Left ventricle myocardium inferior (tissue), 1 donor: ENCODE results near the gene TBC1D22A. TPM values are rescaled to one million over a fixed set of nuclear protein-coding genes. Genes with fewer than 3 reads are reported as not detected.

ENCODE experiments used
- DNase-seq: peaks from one replicate; pipeline ENCODE4 v3.0.0-alpha.2; 2020
- H3K27ac ChIP-seq: fragments of 200-600 bp; replicated peaks from 2 replicates; pipeline ENCODE4 v1.8.0; 2021
- H3K27me3 ChIP-seq: fragments of 200-600 bp; 2 replicates; pipeline ENCODE4 v1.8.0; 2021; ENCODE audit warnings: low read depth
- H3K36me3 ChIP-seq: fragments of 200-600 bp; 2 replicates; pipeline ENCODE4 v1.8.0; 2021
- H3K4me1 ChIP-seq: fragments of 200-600 bp; 2 replicates; pipeline ENCODE4 v1.8.0; 2021
- H3K4me3 ChIP-seq: fragments of 200-600 bp; 2 replicates; pipeline ENCODE4 v1.8.0; 2021; ENCODE audit warnings: mild to moderate bottlenecking, moderate library complexity
- H3K9me3 ChIP-seq: fragments of 200-600 bp; replicated peaks from 2 replicates; pipeline ENCODE4 v1.8.0; 2021
- intact Hi-C: fragments of 100-400 bp; cut with micrococcal nuclease; formaldehyde crosslinking; loops from one replicate; pipeline ENCODE4 v1.11.0; 2022
- total RNA-seq: library from RNA; stranded (reverse); fragmentation: NEBNext Ultra II Directional; extraction: Animal tissue kit (Norgen Biotek cat#: 25700); gene quantifications from one replicate; pipeline ENCODE4 v1.2.1, GENCODE V29; 2021
- TF ChIP-seq, protein P1 (sequence below): fragments of 200-600 bp; IDR thresholded peaks from 2 replicates; pipeline ENCODE4 v1.8.0; 2021; ENCODE audit warnings: antibody characterized with exemption, mild to moderate bottlenecking, borderline replicate concordance
- donor health status: DM: no; HTN: yes; CAD: no; lungs with severe emphysema.

TBC1D22A gene
- total RNA-seq, 1 donor from 2014 or later, result 16.2 TPM

DNA sequence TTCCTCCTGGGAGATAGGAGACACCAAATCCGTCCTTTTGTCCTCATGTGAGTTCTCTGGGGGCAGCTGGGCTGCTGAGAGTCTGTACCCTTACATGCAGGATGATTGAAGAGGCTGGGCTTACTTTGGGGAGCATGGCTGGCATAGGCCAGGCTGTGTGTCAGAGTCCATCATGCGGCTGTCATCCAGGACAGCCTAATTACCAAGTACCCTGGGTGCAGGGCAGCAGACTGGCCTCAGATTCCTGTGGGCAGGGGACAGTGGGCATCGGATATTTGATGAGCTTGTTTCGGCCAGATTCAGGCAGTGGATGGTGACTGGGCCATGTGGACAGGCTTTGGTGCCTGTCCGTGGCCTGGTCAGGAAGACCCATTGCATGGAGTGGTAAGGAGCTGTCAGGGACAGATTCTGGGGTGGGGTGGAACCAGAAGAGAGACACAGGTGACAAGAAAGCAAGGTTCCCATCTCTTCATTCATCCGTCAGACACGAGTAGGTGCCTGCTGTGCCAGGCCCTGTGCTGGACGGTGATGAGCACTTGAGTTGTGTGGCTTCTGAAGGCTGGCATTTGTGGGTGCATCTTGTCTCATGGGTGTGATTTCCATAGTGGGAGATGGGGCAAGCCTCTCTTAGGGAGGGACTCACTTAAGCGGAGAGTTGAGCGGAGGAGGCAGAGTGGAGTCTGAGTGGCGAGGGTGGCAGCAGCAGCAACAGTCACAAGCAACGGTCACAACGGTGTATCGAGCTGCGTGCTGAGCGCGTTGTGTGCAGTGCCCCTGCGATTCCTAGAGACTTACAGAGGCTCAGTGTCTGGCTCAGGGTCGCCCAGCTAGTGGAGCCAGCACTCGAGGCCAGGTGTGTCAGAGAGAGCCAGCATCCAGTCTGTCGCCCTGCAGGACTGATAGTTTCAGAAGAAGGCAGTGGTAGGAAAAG lies 48.7 kb downstream of the TBC1D22A start:
- no peak for DNase-seq
- H3K36me3 ChIP-seq, result peaks cover 21% of the 10 kb centered on the region

DNA sequence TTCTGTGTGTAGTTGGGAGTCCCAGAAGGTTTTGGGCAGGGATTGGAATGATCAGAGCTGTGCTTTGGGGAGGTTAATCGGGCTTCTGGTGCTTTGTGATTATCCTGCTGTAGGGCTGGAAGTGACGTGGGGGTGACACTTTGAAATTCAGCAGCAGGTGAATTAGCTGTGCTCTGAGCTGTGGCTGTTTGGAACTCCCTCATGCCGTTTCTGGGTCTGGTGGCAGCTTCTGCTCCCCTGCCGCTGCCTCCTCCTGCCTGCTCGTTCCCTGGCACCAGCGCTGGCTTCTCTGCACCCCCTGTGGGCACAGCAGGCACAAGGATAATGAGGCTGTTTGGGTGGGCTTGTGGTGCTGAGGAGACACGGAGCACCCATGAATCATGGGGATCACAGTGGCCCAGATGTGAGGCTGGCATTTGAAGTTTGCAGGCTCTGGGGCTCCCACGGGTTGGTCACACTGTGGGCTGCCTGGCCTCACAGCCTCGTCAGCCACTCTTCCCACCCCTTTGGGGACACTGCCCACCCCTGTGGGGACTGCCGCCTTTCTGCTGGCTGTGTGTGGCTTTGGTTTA lies 49.7 kb downstream of the TBC1D22A start:
- intact Hi-C loops, result no loop called here
- no peaks in the 10 kb centered on the region for H3K9me3 ChIP-seq
- TF ChIP-seq, protein P1, sequence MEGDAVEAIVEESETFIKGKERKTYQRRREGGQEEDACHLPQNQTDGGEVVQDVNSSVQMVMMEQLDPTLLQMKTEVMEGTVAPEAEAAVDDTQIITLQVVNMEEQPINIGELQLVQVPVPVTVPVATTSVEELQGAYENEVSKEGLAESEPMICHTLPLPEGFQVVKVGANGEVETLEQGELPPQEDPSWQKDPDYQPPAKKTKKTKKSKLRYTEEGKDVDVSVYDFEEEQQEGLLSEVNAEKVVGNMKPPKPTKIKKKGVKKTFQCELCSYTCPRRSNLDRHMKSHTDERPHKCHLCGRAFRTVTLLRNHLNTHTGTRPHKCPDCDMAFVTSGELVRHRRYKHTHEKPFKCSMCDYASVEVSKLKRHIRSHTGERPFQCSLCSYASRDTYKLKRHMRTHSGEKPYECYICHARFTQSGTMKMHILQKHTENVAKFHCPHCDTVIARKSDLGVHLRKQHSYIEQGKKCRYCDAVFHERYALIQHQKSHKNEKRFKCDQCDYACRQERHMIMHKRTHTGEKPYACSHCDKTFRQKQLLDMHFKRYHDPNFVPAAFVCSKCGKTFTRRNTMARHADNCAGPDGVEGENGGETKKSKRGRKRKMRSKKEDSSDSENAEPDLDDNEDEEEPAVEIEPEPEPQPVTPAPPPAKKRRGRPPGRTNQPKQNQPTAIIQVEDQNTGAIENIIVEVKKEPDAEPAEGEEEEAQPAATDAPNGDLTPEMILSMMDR, result no peak
- no peak for DNase-seq
- no peak overlapping the region for H3K4me3 ChIP-seq
- peaks cover 17% of the 10 kb centered on the region for H3K36me3 ChIP-seq
- H3K27me3 ChIP-seq, result no peaks in the 10 kb centered on the region
- H3K27ac ChIP-seq, result no peak overlapping the region
- H3K4me1 ChIP-seq, result peaks cover 7% of the 10 kb centered on the region

More for the DNA sequence above, 48.7 kb downstream of the TBC1D22A start:
- intact Hi-C loops, result no loop called here
- Histone ChIP-seq H3K4me3 (no peak overlapping the region), H3K9me3 (no peaks in the 10 kb centered on the region), H3K4me1 (peaks cover 7% of the 10 kb centered on the region), H3K27ac (no peak overlapping the region), H3K27me3 (no peaks in the 10 kb centered on the region)
- TF ChIP-seq, protein P1, result no peak

DNA sequence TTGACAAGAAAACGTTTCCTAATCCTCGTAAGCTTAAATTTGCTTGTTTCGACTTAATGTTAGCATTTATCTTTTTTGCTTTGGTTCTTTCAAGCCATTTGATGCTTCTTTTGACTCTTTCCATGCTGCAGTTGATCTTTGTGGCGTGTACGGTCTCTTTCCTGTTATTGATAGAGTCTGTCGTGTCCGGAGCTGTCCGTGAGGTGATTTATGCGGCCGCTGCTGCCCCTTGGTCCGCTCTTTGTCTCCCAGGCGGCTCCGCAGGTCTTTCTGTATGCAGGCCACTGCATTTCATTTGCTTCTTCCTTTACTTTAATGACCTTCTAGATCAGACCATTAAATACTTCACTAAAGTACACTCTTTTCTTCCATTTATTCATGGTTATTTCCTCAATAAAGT lies 50.3 kb downstream of the TBC1D22A start:
- DNase-seq, result no peak
- Histone ChIP-seq H3K4me3 (no peak overlapping the region), H3K4me1 (peaks cover 7% of the 10 kb centered on the region), H3K9me3 (no peaks in the 10 kb centered on the region), H3K27me3 (no peaks in the 10 kb centered on the region), H3K36me3 (peaks cover 11% of the 10 kb centered on the region), H3K27ac (no peak overlapping the region)
- TF ChIP-seq, protein P1, result no peak
- intact Hi-C loops, result no loop called here

DNA sequence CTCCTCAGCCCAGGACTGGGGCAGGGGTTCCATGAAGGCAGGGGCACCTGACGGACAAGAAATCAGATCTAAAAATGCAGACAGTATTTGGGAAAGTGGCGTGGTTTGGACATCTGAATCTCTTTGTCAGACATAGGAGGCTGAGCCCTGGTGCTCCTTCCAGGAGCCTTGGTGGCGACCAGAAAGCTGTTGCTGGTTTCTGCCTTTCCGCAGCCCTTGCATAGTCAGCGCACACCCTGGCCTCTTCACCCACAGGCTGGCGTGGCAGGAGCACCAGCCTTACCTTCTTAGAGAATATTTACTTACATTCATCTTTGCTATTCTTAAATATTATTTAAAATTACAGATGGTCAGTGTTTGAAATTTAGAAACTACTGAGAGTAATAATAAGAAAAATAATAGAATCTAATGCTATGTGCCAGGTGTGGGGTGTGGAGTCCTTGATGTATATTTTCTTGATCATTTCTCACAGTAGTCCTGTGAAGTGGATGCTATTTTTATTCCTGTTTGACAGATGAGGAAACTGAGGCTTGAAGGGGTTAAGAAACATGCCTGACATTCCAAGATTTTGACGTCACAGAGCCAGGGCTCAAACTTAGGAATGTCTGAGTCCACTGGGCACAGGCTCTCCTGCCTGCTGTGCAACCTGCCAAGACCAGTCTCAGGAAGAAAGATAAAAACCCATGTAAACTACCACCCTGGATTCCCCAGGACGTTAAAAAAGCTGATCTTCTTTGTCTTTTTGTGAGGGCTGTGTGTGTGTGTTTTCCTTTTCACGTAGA lies 51.6 kb downstream of the TBC1D22A start:
- TF ChIP-seq, protein P1, result no peak
- DNase-seq, result no peak
- intact Hi-C loops, result no loop called here
- H3K36me3 ChIP-seq, result peaks cover 6% of the 10 kb centered on the region
- H3K27ac ChIP-seq, result no peak overlapping the region
- H3K9me3 ChIP-seq, result no peaks in the 10 kb centered on the region
- peaks cover 7% of the 10 kb centered on the region for H3K4me1 ChIP-seq
- no peaks in the 10 kb centered on the region for H3K27me3 ChIP-seq
- no peak overlapping the region for H3K4me3 ChIP-seq

DNA sequence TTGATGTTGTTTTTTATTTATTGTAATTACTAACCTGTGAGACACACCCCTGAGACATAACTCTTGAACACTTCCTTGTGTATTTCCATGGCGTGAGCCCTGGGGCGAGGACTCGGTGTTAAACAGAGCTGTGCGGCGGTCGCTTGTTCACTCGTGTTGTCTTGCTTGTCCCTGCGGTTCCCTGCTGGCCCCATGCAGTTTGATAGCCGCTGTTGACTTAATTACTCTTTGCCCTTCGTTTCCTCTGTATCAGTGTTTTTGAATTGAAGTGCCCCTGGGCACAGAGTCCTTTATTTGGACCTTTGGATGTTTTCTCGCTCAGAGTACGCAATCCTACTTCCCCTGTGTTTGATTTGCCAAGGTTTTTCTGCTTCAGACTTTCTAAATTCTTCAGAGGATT lies 52.7 kb downstream of the TBC1D22A start:
- H3K9me3 ChIP-seq, result no peaks in the 10 kb centered on the region
- no peaks in the 10 kb centered on the region for H3K27me3 ChIP-seq
- TF ChIP-seq, protein P1, result no peak
- H3K4me3 ChIP-seq, result no peak overlapping the region
- H3K4me1 ChIP-seq, result peaks cover 7% of the 10 kb centered on the region
- H3K27ac ChIP-seq, result no peak overlapping the region
- DNase-seq, result no peak
- intact Hi-C loops, result no loop called here
- H3K36me3 ChIP-seq, result no peaks in the 10 kb centered on the region
